MG63 (cell line): ENCODE results near the gene TMEM59L. TPM values are rescaled to one million over a fixed set of nuclear protein-coding genes. Genes with fewer than 3 reads are reported as not detected.

Source experiments
- DNase-seq: peaks from one replicate; pipeline ENCODE4 v3.0.0-alpha.2; 2020
- H3K27me3 ChIP-seq: fragments of 250-450 bp; sonication (Bioruptor Pico); 2 replicates; pipeline ENCODE4 v1.5.1; 2020; ENCODE audit warnings: mild to moderate bottlenecking, moderate library complexity
- H3K36me3 ChIP-seq: fragments of 250-450 bp; sonication (Bioruptor Pico); 2 replicates; pipeline ENCODE4 v1.5.1; 2020; ENCODE audit warnings: mild to moderate bottlenecking, moderate library complexity
- H3K4me3 ChIP-seq: fragments of 250-450 bp; sonication (Bioruptor Pico); 2 replicates; pipeline ENCODE4 v1.5.1; 2020; ENCODE audit warnings: mild to moderate bottlenecking, moderate library complexity
- H3K9me3 ChIP-seq: fragments of 250-450 bp; sonication (Bioruptor Pico); 2 replicates; pipeline ENCODE4 v1.5.1; 2020; ENCODE audit warnings: mild to moderate bottlenecking, moderate library complexity
- total RNA-seq: library from RNA; depleted of rRNA; stranded (reverse); fragments of >200 nt; shearing (Covaris generic); gene quantifications from 2 replicates; pipeline ENCODE4 v1.2.3, GENCODE V29; 2014; ENCODE audit warnings: low replicate concordance

The TMEM59L gene
- total RNA-seq, 1 experiment from 2014 or later: 0.36 TPM

GRCh38 chr19:18616023-18616422, 3.4 kb downstream of the TMEM59L start:
- H3K27me3 ChIP-seq: peaks cover 24% of the 10 kb centered on the region
- H3K4me3 ChIP-seq: no peak overlapping the region
- H3K36me3 ChIP-seq: no peaks in the 10 kb centered on the region
- DNase-seq: no peak
- no peaks in the 10 kb centered on the region for H3K9me3 ChIP-seq

GRCh38 chr19:18617562-18617961, 4.9 kb downstream of the TMEM59L start:
- no peak for DNase-seq
- no peaks in the 10 kb centered on the region for H3K36me3 ChIP-seq
- no peak overlapping the region for H3K4me3 ChIP-seq
- no peaks in the 10 kb centered on the region for H3K9me3 ChIP-seq
- peaks cover 10% of the 10 kb centered on the region for H3K27me3 ChIP-seq

GRCh38 chr19:18618236-18618635, 5.6 kb downstream of the TMEM59L start:
- Histone ChIP-seq H3K27me3 (peaks cover 3% of the 10 kb centered on the region), H3K4me3 (no peak overlapping the region), H3K9me3 (no peaks in the 10 kb centered on the region), H3K36me3 (no peaks in the 10 kb centered on the region)
- no peak for DNase-seq

- Histone ChIP-seq H3K9me3 (no peaks in the 10 kb centered on the region), H3K36me3 (no peaks in the 10 kb centered on the region), H3K4me3 (no peak overlapping the region), H3K27me3 (no peaks in the 10 kb centered on the region; the same call in 1 of the 2 replicates)
- DNase-seq: no peak
Observed at GRCh38 chr19:18620311-18620710, 7.6 kb downstream of the TMEM59L start.

GRCh38 chr19:18620902-18621301, 8.2 kb downstream of the TMEM59L start:
- no peak overlapping the region for H3K4me3 ChIP-seq
- no peak for DNase-seq
- H3K27me3 ChIP-seq: no peaks in the 10 kb centered on the region
- H3K36me3 ChIP-seq: no peaks in the 10 kb centered on the region
- H3K9me3 ChIP-seq: no peaks in the 10 kb centered on the region

GRCh38 chr19:18626906-18627305, 14.2 kb downstream of the TMEM59L start:
- H3K4me3 ChIP-seq: no peak overlapping the region
- DNase-seq: no peak
- no peaks in the 10 kb centered on the region for H3K36me3 ChIP-seq
- H3K27me3 ChIP-seq: no peaks in the 10 kb centered on the region
- no peaks in the 10 kb centered on the region for H3K9me3 ChIP-seq

GRCh38 chr19:18629166-18630088, 16.8 kb downstream of the TMEM59L start:
- no peaks in the 10 kb centered on the region for H3K9me3 ChIP-seq
- no peak overlapping the region for H3K4me3 ChIP-seq
- no peaks in the 10 kb centered on the region for H3K27me3 ChIP-seq
- H3K36me3 ChIP-seq: no peaks in the 10 kb centered on the region
- no peak for DNase-seq

GRCh38 chr19:18633321-18633720, 20.7 kb downstream of the TMEM59L start:
- no peak for DNase-seq
- H3K4me3 ChIP-seq: no peak overlapping the region
- H3K36me3 ChIP-seq: no peaks in the 10 kb centered on the region
- no peaks in the 10 kb centered on the region; the same call in 1 of the 2 replicates for H3K9me3 ChIP-seq
- H3K27me3 ChIP-seq: no peaks in the 10 kb centered on the region

- H3K36me3 ChIP-seq: no peaks in the 10 kb centered on the region
- no peak overlapping the region for H3K4me3 ChIP-seq
- H3K27me3 ChIP-seq: no peaks in the 10 kb centered on the region
- DNase-seq: no peak
- no peaks in the 10 kb centered on the region; the same call in 1 of the 2 replicates for H3K9me3 ChIP-seq
Observed at GRCh38 chr19:18634612-18635297, 22.1 kb downstream of the TMEM59L start.

GRCh38 chr19:18635831-18636182, 23.1 kb downstream of the TMEM59L start:
- Histone ChIP-seq H3K9me3 (no peaks in the 10 kb centered on the region; the same call in 1 of the 2 replicates), H3K27me3 (no peaks in the 10 kb centered on the region), H3K4me3 (no peak overlapping the region), H3K36me3 (no peaks in the 10 kb centered on the region)
- no peak for DNase-seq

- Histone ChIP-seq H3K36me3 (no peaks in the 10 kb centered on the region), H3K9me3 (no peaks in the 10 kb centered on the region; the same call in 1 of the 2 replicates), H3K4me3 (peak overlapping the region; percentile 89), H3K27me3 (no peaks in the 10 kb centered on the region)
- DNase-seq: peak; percentile 96
Observed at GRCh38 chr19:18636183-18636968, 23.7 kb downstream of the TMEM59L start.

- no peaks in the 10 kb centered on the region for H3K27me3 ChIP-seq
- no peaks in the 10 kb centered on the region for H3K36me3 ChIP-seq
- H3K9me3 ChIP-seq: no peaks in the 10 kb centered on the region; the same call in 1 of the 2 replicates
- H3K4me3 ChIP-seq: peak within 1 kb of the TSS; percentile 89
- DNase-seq: no peak
Observed at GRCh38 chr19:18636969-18637629, 24.4 kb downstream of the TMEM59L start, which contains the start of gene KLHL26. Gene KLHL26 (plus strand): TSS chr19:18637028. CDS start chr19:18637055, 27 bp downstream.

- Histone ChIP-seq H3K27me3 (no peaks in the 10 kb centered on the region), H3K9me3 (no peaks in the 10 kb centered on the region; the same call in 1 of the 2 replicates), H3K4me3 (peak overlapping the region; percentile 89), H3K36me3 (no peaks in the 10 kb centered on the region)
- no peak for DNase-seq
Observed at GRCh38 chr19:18637673-18638630, 25.3 kb downstream of the TMEM59L start.

- H3K4me3 ChIP-seq: no peak overlapping the region
- no peak for DNase-seq
- H3K27me3 ChIP-seq: no peaks in the 10 kb centered on the region
- H3K9me3 ChIP-seq: peaks cover 2% of the 10 kb centered on the region
- H3K36me3 ChIP-seq: no peaks in the 10 kb centered on the region
Observed at GRCh38 chr19:18639706-18640243, 27.1 kb downstream of the TMEM59L start.
